Left ventricle myocardium superior (tissue), 1 donor: Measurements from ENCODE around the gene ATG2A. TPM values are rescaled to one million over a fixed set of nuclear protein-coding genes. Genes with fewer than 3 reads are reported as not detected.

Experiments used
- ATAC-seq: fragments of 200-7000 bp; cut with Tn5 transposase; one replicate; pipeline ENCODE4 v1.9.1; 2020; ENCODE audit warnings: mild to moderate bottlenecking, moderate library complexity
- DNase-seq: peaks from one replicate; pipeline ENCODE4 v3.0.0-alpha.2; 2020
- intact Hi-C: fragments of 100-400 bp; cut with micrococcal nuclease; formaldehyde crosslinking; loops from one replicate; pipeline ENCODE4 v1.11.0; 2022
- total RNA-seq: library from RNA; stranded (reverse); fragmentation: NEBNext Ultra II Directional; extraction: Animal tissue kit (Norgen Biotek cat#: 25700); gene quantifications from one replicate; pipeline ENCODE4 v1.2.1, GENCODE V29; 2021
- donor health status: DM: no; HTN: yes; CAD: no; lungs with severe emphysema.

ATG2A gene
- total RNA-seq, 1 donor from 2014 or later = 13.0 TPM

- no peak for ATAC-seq
- no peak for DNase-seq
- intact Hi-C loops = no loop called here
These were observed 41.4 kb downstream of the ATG2A start for GRCh38 chr11:64875369-64876228.

DNA sequence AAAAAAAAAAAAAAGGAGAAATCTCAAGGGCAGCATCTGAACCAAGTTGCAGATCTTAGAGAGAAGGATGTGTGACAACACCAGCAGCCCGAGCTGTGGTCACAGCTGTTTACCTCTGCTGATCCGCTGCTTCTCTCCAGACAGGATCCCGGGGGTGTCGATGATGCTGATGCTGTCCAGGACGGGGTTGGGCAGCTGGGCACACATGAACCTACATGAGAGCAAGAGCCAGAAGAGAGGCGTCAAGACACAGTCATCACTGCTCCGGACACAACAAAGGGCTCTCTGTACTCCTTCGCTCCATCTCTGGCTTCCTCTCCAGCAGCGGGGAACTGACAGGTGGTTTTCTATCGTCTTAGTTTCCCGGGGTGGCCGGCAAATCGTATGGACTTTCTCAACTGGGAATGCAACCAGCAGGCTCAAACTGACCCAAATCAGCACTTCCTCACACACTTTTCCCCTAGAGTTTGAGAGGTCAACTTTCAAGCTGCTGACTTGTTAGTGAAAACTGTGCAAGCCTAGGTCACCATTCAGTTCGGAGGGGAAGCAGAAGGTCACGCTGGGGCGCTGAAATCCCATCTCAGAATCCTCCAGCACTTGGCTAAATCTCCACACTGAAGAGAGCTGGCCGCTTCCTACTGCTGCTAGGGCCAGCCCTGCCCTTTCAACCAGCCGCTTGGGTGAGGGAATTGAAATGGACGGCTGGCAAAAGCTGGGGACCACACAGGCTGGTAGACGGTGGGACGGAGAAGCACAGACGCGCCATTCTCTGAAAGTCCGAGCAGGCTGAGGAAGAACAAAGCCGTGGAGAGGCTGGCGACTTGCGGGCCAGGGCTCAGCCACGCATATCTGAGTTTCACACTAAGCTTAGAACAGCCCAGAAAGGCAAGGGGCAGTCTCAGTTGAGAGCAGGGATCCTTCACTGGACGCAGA lies 42.4 kb downstream of the ATG2A start:
- DNase-seq (peak; percentile 62), ATAC-seq (no peak)
- intact Hi-C loops = no loop called here

DNA sequence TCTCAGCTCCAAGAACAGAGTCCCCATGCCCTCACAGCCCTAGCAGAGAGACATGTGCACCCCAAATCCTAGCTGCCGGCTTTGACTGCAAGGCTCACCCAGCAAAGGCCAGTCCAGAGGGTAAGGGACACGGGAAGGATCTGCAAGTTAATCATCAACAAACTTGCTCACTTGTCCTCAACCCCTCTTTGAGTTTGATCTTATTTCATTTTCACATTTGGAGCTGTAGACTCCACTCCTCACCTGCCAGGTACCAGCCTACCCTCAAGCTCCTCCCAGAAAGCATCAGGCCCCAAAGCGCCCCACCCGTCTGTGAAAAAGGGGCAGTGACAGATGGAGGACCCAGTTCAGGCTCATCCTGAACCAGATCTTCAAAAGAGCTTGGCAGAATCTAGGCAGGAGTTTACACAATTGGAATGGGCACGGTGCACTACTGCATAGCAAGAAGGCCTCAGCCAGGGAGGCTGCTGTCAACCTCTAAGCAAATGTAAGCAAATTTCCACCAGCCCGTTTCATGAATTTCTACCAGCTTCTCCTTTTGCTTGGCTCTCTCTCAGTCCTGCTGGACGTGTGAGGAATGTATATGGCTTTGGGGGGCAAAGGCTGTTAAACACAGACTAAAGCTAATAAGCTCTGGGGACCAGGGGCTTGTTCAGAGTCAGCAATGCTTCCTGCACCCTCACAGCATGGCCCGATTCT lies 44.1 kb downstream of the ATG2A start:
- DNase-seq (no peak), ATAC-seq (no peak)
- intact Hi-C loops = no loop called here

DNA sequence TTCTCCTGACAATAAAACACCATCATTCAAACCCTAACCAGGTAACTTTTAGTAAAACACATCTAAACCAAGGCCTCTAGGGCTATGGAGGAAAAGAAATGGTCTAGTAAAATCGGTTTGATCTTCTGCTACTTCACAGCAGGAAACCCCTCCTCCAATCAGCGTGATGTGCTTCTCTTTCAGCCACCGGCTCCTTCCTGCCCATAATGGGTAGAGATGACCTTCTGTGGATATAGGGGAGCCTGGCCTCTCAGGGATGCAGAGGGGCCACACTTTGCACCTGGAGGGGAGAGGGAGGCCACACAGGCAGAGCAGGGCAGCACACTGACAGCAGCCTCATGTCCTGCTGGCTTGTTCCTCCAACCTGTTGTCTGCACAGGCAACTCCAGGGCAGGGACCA lies 45.5 kb downstream of the ATG2A start:
- DNase-seq (no peak), ATAC-seq (no peak)
- intact Hi-C loops = no loop called here

DNA sequence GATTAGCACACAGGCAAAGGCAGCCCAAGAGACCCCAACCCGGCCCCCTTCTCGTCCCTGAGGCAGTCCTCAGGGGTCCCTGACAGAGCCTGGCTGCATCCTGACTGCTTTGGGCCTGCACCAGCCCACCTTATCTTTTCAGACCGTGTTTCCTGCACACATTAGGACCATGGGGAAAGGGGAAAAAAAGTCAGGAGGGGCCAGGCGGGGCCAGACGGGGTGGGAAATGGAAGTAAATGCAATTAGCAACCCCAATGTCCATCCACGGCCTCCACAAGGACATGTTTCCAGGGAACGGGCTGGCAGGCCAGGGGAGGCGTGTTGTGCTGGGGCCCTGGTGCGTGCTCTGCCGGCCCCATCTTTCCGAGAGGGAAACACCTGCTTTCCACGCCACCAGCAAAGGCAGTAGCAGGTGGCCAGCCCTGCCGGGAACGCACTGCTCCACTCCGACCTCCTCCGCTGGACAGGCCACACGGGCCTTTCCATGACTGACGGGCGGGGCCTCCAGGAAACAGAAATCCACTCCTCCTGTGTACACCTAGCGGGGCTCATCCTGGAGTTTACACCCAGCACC lies 46.0 kb downstream of the ATG2A start:
- intact Hi-C loops = no loop called here
- peak; percentile 2 for ATAC-seq
- peak; percentile 41 for DNase-seq

GRCh38 chr11:64870176-64870892 lies 46.7 kb downstream of the ATG2A start:
- DNase-seq (peak; percentile 70), ATAC-seq (peak; percentile 58)
- intact Hi-C loops = no loop called here

DNA sequence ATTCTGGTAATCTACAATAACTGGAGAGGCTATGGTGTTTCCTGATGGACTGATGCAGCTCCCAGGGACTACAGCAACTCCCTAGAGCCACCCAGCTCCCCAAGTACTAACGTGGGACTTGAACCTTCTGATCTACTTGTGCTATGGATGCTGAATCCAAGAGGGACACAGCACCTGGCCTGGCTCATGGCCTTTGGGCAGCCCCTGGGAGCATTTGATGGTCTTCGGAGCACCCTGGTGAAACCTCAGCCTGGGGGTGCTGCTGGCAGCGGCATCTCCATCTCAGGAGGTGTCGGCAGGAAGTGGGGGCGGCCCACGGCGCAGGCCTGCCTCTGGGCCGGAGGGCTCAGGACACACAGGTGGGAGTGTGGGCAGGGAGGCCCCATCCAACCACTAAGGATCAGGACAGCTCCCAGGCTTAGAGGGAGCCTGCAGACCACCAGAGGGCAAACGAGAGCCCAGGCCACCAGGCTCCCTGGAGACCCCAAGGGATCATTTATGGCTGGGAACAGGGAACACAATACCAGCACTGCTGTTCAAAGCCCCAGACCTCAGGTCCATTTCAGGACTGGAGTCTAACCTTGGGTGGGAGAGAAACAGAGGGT lies 47.3 kb downstream of the ATG2A start:
- ATAC-seq = peak; percentile 17
- intact Hi-C loops = no loop called here

DNA sequence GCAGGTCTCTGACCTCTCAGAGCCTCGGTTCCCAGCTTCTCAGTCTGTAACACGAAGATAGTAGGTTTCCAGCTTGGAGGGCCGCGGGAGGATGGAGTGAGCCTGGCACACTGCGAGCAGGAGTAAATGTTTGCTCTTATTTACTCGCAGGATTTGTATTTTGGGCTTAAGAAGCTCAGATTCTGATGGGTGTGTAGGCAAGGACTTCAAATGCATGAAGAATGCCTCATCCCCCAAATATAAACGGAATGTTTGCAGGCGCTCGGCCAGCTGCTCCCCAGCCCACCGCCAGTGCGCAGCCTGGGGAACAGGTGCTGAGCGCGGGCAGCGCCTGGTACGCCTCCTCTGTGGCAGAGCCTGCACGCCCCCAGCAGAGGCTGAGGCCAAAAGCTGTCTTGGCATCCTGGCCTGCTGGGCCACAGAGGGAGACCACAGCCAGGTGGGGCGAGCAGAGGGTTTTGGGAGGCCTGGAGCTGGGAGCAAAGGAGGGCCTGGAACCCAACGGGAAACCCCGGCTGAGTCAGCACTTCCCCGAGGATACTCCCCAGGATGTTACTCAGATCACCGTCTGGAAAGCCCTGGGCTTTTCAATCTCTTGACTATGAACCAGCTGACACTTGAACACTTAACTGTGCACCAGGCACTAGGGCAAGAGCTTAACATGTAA lies 48.0 kb downstream of the ATG2A start:
- peak; percentile 6 for ATAC-seq
- intact Hi-C loops = no loop called here
- DNase-seq = peak; percentile 45

More for the DNA sequence above, 47.3 kb downstream of the ATG2A start:
- peak; percentile 49 for DNase-seq

GRCh38 chr11:64867748-64868462 lies 49.1 kb downstream of the ATG2A start:
- ATAC-seq = no peak
- intact Hi-C loops = no loop called here
- no peak for DNase-seq

DNA sequence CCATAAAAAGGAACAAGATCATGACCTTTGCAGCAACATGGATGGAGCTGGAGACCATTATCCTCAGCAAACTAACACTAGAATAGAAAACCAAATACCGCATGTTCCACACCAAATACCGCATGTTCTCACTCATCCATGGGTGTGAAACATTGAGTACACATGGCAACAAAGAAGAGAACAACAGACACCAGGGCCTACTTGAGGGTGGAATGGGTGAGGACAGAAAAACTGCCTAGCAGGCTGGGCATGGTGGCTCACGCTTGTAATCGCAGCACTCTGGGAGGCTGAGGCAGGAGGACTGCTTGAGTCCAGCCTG lies 50.9 kb downstream of the ATG2A start:
- intact Hi-C loops = no loop called here

GRCh38 chr11:64865286-64866172 lies 51.5 kb downstream of the ATG2A start:
- intact Hi-C loops = no loop called here
- peak; percentile 5 for ATAC-seq
- DNase-seq = peak; percentile 28

More for the DNA sequence above, 50.9 kb downstream of the ATG2A start:
- DNase-seq (no peak), ATAC-seq (no peak)

GRCh38 chr11:64864473-64865285 lies 52.3 kb downstream of the ATG2A start:
- peak; percentile 83 for DNase-seq
- intact Hi-C loops = no loop called here
- peak; percentile 77 for ATAC-seq

- peak; percentile 7 for ATAC-seq
- DNase-seq = no peak
- intact Hi-C loops = no loop called here
These were observed 52.9 kb downstream of the ATG2A start for GRCh38 chr11:64864135-64864472.

- peak; percentile 71 for DNase-seq
- ATAC-seq = peak; percentile 50
- intact Hi-C loops = no loop called here
These were observed 53.5 kb downstream of the ATG2A start for GRCh38 chr11:64863391-64864060.

- intact Hi-C loops = no loop called here
- peak; percentile 76 for DNase-seq
- peak; percentile 13 for ATAC-seq
These were observed 54.0 kb downstream of the ATG2A start for GRCh38 chr11:64862987-64863390.
